GM21528 (cell line): ENCODE data around the gene RBP5.
A peak's percentile ranks its signal among the peaks of the same experiment; 100 is the strongest.
"Not testable (repeated sequence)": the region's sequence is repeated elsewhere in the genome, so short reads cannot be mapped to it uniquely, and the experiment has no call there.

Source experiments
- ATAC-seq: cut with Tn5 transposase; IDR thresholded peaks from one replicate; pipeline ENCODE4 v1.9.1; 2021; ENCODE audit warnings: mild to moderate bottlenecking, moderate library complexity; ENCODE audit not compliant: unreplicated experiment, low FRiP score

RBP5 gene

GRCh38 chr12:7125632-7126227 is 3.0 kb downstream of the RBP5 start:
- no peak for ATAC-seq

- no peak for ATAC-seq
Observed at GRCh38 chr12:7123806-7124522, 4.7 kb downstream of the RBP5 start.

- ATAC-seq, result no peak
Observed at GRCh38 chr12:7122811-7123769, 5.6 kb downstream of the RBP5 start.

GRCh38 chr12:7121324-7121723 is 7.4 kb downstream of the RBP5 start:
- ATAC-seq, result no peak

- no peak for ATAC-seq
Observed at GRCh38 chr12:7120166-7120565, 8.5 kb downstream of the RBP5 start.

- ATAC-seq, result no peak
Observed at GRCh38 chr12:7118881-7119280, 9.8 kb downstream of the RBP5 start.

GRCh38 chr12:7117670-7118069 is 11.0 kb downstream of the RBP5 start:
- no peak for ATAC-seq

GRCh38 chr12:7116916-7117315 is 11.8 kb downstream of the RBP5 start:
- no peak for ATAC-seq

GRCh38 chr12:7116196-7116595 is 12.5 kb downstream of the RBP5 start:
- ATAC-seq, result no peak

- ATAC-seq, result no peak
Observed at GRCh38 chr12:7114851-7115250, 13.8 kb downstream of the RBP5 start.

- ATAC-seq, result no peak
Observed at GRCh38 chr12:7114008-7114407, 14.7 kb downstream of the RBP5 start.

GRCh38 chr12:7113389-7113871 is 15.3 kb downstream of the RBP5 start:
- no peak for ATAC-seq

- ATAC-seq, result no peak
Observed at GRCh38 chr12:7112041-7112440, 16.6 kb downstream of the RBP5 start.

GRCh38 chr12:7110661-7111060 is 18.0 kb downstream of the RBP5 start:
- no peak for ATAC-seq

- ATAC-seq, result no peak
Observed at GRCh38 chr12:7109572-7109920, 19.1 kb downstream of the RBP5 start.

- peak; percentile 15 for ATAC-seq
Observed at GRCh38 chr12:7108796-7109571, 19.7 kb downstream of the RBP5 start, which contains the start of gene C1RL. Gene C1RL (minus strand): TSS chr12:7109214. CDS start chr12:7109180, 34 bp downstream.

GRCh38 chr12:7108003-7108795 is 20.5 kb downstream of the RBP5 start:
- peak; percentile 87 for ATAC-seq

- ATAC-seq, result no peak
Observed at GRCh38 chr12:7107636-7108002, 21.1 kb downstream of the RBP5 start.

- ATAC-seq, result not testable (repeated sequence)
Observed at GRCh38 chr12:7107181-7107580, 21.5 kb downstream of the RBP5 start.

GRCh38 chr12:7106082-7106481 is 22.6 kb downstream of the RBP5 start:
- no peak for ATAC-seq
